Suppressor macrophage (primary cell): ENCODE measurements around the gene FYN.

ENCODE experiments used
- DNase-seq, 4 experiments: peaks; one replicate each; pipeline ENCODE4 v3.0.0-alpha.2; 2020 to 2022

The FYN gene

GRCh38 chr6:111768431-111768770 is 104.9 kb downstream of the FYN start:
- no peak for DNase-seq

- no peak for DNase-seq
Measured at GRCh38 chr6:111767752-111768430, 105.4 kb downstream of the FYN start.

DNA sequence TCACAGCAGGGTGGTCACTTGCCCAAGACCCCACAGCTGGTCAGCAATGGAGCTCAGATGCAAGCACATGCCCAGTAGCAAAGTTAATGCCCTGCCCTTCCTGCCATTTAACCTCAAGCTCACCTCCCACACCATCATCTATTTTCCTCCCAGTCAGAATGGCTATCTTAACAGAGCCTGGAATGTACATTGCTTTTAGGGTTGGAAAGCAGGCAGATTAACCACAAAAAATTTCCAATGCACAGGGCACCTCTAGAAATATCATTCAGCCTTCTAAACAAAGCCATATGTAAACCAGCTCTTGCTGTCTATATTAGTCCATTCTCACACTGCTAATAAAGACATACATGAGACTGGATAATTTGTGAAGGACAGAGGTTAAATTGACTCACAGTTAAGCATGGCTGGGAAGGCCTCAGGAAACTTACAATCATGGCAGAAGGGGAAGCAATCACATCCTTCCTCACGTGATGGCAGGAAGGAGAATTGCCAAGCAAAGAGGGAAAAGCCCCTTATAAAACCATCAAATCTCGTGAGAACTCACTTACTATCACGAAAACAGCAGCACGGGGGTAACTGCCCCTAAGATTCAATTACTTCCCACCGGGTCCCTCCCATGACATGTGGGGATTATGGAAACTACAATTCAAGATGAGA is 106.9 kb downstream of the FYN start:
- no peak for DNase-seq

DNA sequence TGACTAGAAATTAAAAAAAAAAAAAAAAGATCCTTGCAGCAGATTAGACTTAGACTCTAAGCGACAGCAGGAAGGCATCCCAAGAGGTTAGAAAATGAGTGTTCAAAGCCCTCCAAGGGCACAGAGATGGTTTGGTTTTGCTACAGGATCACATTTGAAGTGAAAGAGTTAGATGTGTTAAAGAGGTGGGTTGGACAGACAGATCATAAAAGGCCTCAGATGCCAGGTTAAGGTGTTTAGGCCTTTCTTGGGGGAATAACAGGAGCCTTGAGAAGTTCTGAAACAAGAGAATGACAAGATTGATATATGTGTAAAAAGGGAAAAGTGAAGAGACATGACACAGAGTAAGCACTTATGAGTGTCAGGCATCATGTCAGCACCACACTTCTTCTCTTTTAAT is 107.5 kb downstream of the FYN start:
- DNase-seq, result no peak

GRCh38 chr6:111764238-111765175 is 108.7 kb downstream of the FYN start:
- peak; percentile 5 to 50 (median 42) for DNase-seq

DNA sequence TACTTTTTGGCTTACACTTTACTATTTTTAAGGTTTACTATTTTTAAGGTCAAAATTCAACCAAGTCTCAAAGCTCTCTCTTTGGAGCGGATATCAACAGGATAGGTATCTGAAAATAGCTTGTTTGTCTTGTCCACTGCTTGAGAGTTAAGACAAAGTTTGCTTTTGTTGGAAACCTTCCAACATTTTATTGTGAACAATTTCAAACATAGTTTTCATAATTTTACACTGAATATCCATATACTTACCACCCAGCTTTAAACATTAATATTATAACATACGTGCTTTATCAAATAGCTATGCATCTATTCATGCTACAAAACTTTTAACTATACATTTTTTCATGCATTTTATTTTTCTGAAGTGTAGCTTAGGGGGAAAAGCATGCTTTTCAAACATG is 109.9 kb downstream of the FYN start:
- no peak for DNase-seq

- DNase-seq, result peak; percentile 42 to 71 (median 64)
Measured at GRCh38 chr6:111761783-111762312, 111.4 kb downstream of the FYN start.

GRCh38 chr6:111761212-111761611 is 112.0 kb downstream of the FYN start:
- DNase-seq, result peak in 1 of 4 experiments; percentile 16

DNA sequence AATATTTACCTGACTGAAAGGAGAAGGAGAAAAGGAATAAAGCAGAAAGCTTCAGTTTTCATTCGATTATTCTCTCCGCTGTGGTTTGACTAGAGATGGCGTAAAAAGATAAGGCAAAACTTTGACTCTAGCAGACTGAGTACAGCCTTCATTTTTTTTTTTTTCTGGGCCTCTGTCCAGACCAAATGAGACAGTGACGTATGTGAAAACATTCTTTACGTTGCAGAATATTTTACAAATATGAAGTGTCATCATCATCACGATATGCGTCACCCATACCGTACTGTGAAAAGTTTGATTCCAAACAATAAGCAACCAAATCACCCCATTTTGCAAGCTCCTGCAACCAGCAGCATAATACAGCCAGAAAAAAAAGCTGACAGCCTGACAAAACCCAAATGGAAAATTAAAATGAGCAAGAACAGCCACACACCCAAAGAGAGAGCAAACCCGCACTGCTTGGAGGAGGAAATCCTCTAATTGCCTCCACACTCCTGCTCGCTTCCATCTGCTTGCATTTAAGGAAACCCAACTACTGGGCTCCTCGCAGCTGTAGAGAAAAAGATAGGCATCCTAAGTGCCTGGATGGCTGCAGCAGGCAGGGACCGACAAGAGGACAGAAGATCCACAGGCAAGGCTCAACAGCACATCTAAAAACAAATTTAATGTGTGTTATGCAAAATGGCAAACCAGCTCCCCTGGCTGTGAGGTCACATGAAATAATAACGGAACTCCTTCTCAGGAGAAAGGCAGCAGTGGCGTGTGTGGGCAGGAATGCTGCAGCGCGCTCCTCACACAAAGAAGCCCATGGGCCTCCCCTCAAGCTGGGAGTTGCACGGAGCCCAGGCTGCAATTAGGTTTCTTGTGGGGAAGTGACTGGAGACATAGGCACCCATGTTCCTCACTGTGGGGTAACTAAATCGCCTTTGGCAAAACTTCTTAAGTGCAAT is 113.1 kb downstream of the FYN start:
- DNase-seq, result peak in 2 of 4 experiments; percentile 13 to 26

DNA sequence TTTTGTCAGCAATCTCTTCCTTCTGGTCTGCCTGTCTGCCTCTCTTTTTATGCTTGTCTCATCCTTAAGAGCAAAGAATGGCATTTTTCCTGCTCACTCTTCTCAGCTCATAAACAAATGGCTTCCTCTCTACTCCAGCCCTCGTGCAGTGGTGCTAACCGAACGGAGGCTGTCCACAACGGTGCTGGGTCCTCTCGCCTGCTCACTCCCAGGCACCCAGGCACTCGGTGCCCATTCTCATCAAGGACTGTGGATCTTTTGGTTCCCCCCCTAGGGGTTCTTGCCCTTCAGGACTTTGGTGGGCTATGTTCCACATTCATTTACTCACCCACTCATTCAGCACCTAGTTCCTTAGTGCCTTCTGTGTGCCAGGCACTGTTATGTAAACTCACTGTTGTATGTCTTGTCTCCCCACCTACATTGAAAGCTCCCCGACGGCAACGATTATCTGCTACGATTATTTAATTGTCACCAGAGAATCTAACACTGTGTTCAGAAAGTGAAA is 113.9 kb downstream of the FYN start:
- no peak for DNase-seq

- DNase-seq, result no peak
Measured at GRCh38 chr6:111758608-111759329, 114.5 kb downstream of the FYN start.

- DNase-seq, result no peak
Measured at GRCh38 chr6:111757342-111757741, 115.9 kb downstream of the FYN start.

DNA sequence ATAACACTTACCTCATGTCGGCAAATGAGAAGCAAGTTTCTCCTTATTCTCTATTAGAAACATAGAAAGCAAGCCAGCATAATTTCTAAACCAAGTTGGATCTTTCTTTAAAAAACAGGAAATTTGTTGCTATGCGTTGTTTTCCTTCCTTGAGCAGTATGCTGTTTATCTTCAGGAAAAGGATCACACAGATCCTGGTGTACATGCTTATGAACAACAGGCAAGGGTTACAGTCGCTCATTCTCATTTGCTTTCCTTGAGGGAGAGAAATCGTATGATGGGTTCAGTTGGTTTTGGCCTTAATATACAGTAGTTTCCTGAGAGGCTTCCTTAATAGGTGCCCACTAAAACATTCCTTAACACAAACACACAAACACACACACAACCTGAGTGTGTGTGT is 118.8 kb downstream of the FYN start:
- no peak for DNase-seq

GRCh38 chr6:111753573-111753972 is 119.7 kb downstream of the FYN start:
- no peak for DNase-seq

DNA sequence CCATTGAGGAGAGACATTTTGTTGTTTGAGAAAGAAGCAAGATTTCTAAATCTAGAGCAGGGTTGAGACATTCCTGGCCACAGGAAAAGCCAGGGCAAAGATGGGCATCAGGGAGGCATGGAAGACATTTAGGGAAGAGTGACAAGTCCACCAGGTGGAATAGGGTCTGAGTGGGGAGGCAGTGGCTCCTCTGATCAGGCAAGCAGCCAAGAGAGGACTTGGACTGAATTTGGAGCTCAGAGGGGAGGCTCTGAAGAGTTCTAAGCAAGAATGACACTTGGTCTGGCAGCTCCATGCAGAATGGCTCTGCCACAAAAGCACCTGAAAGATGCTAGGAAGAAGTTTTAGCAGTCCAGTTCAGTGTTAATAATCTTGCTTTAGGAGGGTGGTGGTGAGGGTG is 120.8 kb downstream of the FYN start:
- DNase-seq, result no peak

- DNase-seq, result no peak
Measured at GRCh38 chr6:111750753-111751673, 122.2 kb downstream of the FYN start.

- no peak for DNase-seq
Measured at GRCh38 chr6:111750153-111750552, 123.1 kb downstream of the FYN start.

- DNase-seq, result no peak
Measured at GRCh38 chr6:111748231-111748647, 125.0 kb downstream of the FYN start.

- no peak for DNase-seq
Measured at GRCh38 chr6:111747829-111748228, 125.4 kb downstream of the FYN start.

DNA sequence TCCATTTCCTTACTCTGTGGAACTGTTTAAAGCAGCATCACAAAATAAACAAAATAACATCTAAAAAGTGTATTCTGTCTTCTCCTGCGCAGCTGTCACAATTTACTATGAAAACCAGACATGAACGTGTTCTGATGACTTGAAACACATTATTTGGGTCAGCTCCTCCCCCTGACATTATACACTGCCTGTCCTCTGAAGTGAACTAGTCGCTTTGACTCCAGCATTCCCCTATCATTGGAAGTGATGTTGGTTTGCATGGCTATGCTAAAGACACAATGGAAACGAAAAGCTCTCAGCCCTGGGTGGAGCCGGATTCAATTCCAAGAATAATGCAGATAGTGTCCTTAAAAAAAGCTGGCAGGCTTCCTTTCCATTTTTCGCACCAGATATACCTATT is 125.9 kb downstream of the FYN start:
- no peak for DNase-seq
